ENCODE data around the gene URB1. TPM values are rescaled to one million over a fixed set of nuclear protein-coding genes. Genes with fewer than 3 reads are reported as not detected.
A peak's percentile ranks its signal among the peaks of the same experiment; 100 is the strongest.

Gene URB1
- total and polyA plus RNA-seq, 12 donors: 5.2 to 31.6 (median 16.1) TPM

- Histone ChIP-seq H3K27me3 (no peaks in the 10 kb centered on the region), H3K27ac (no peak overlapping the region), H3K9me3 (replicated peaks in 1 of 3) (no peaks in the 10 kb centered on the region), H3K4me3 (no peak overlapping the region), H3K4me1 (replicated peaks in 1 of 2) (peaks cover 0 to 5% of the 10 kb centered on the region in 2 donors), H3K36me3 (replicated peaks in 1 of 2) (peaks cover 0 to 94% of the 10 kb centered on the region in 2 donors)
- TF ChIP-seq POLR2A (IDR thresholded peaks at IDR 0.05): no peak
- no peak for TF ChIP-seq CTCF (IDR thresholded peaks at IDR 0.05)
- peak in 2 of 7 donors; percentile 32 to 49 for DNase-seq
- WGBS, 4 donors: 63 to 81% (median 74%) methylated on average over 9 to 11 of the region's 11 CpGs
- intact Hi-C loops (cut with DNase I): no loop called here
Measured at GRCh38 chr21:32347977-32348376, 44.8 kb downstream of the URB1 start.

GRCh38 chr21:32347351-32347750, 45.5 kb downstream of the URB1 start:
- DNase-seq: peak in 1 of 7 donors; percentile 42
- TF ChIP-seq POLR2A (IDR thresholded peaks at IDR 0.05): no peak
- TF ChIP-seq CTCF (IDR thresholded peaks at IDR 0.05): no peak
- WGBS, 4 donors: 94 to 100% (median 97%) methylated on average over 6 to 12 of the region's 12 CpGs
- intact Hi-C loops (cut with DNase I): no loop called here
- Histone ChIP-seq H3K27ac (no peak overlapping the region), H3K9me3 (replicated peaks in 1 of 3) (no peaks in the 10 kb centered on the region), H3K27me3 (no peaks in the 10 kb centered on the region), H3K4me1 (replicated peaks in 1 of 2) (peaks cover 0 to 5% of the 10 kb centered on the region in 2 donors), H3K36me3 (replicated peaks in 1 of 2) (peaks cover 0 to 92% of the 10 kb centered on the region in 2 donors), H3K4me3 (no peak overlapping the region)

GRCh38 chr21:32346951-32347350, 45.9 kb downstream of the URB1 start:
- DNase-seq: no peak
- intact Hi-C loops (cut with DNase I): no loop called here
- Histone ChIP-seq H3K27me3 (no peaks in the 10 kb centered on the region), H3K4me1 (replicated peaks in 1 of 2) (peaks cover 0 to 5% of the 10 kb centered on the region in 2 donors), H3K36me3 (replicated peaks in 1 of 2) (peaks cover 0 to 88% of the 10 kb centered on the region in 2 donors), H3K9me3 (replicated peaks in 1 of 3) (no peaks in the 10 kb centered on the region), H3K27ac (no peak overlapping the region), H3K4me3 (no peak overlapping the region)
- TF ChIP-seq POLR2A (IDR thresholded peaks at IDR 0.05) (no peak), CTCF (IDR thresholded peaks at IDR 0.05) (no peak)
- whole genome bisulfite sequencing, 4 donors: 80 to 100% (median 94%) methylated on average over 1 to 14 of the region's 14 CpGs

- intact Hi-C loops (cut with DNase I): no loop called here
- WGBS, 4 donors: 79 to 86% (median 80%) methylated on average over 12 of the region's 12 CpGs
- Histone ChIP-seq H3K27me3 (no peaks in the 10 kb centered on the region), H3K4me1 (replicated peaks in 1 of 2) (no peaks in the 10 kb centered on the region), H3K36me3 (replicated peaks in 1 of 2) (peaks cover 0 to 72% of the 10 kb centered on the region in 2 donors), H3K9me3 (replicated peaks in 1 of 3) (no peaks in the 10 kb centered on the region), H3K27ac (no peak overlapping the region), H3K4me3 (no peak overlapping the region)
- TF ChIP-seq POLR2A (IDR thresholded peaks at IDR 0.05) (no peak), CTCF (IDR thresholded peaks at IDR 0.05) (no peak)
- peak in 1 of 7 donors; percentile 20 for DNase-seq
Measured at GRCh38 chr21:32340863-32341848, 51.7 kb downstream of the URB1 start.
